Muscle layer of duodenum (tissue), 2 donors: ENCODE measurements around the gene EEA1.
"Not testable (repeated sequence)": the region's sequence is repeated elsewhere in the genome, so short reads cannot be mapped to it uniquely, and the experiment has no call there.

Source experiments
- H3K27ac ChIP-seq: one replicate; pipeline ENCODE4 v1.7.0; 2013; ENCODE audit warnings: mild to moderate bottlenecking, low read length
- H3K27me3 ChIP-seq: one replicate; pipeline ENCODE4 v1.7.0; 2013; ENCODE audit warnings: low read depth, mild to moderate bottlenecking, control low read depth, low read length
- H3K36me3 ChIP-seq, 2 donors: one replicate each; pipeline ENCODE4 v1.7.0; 2013; ENCODE audit warnings: low read length in 2 of 2, control low read depth in 1 of 2, mild to moderate bottlenecking in 1 of 2; ENCODE audit not compliant: insufficient read depth in 2 of 2, control insufficient read depth in 1 of 2
- H3K4me1 ChIP-seq, 2 donors: one replicate each; pipeline ENCODE4 v1.7.0; 2013; ENCODE audit warnings: low read length in 2 of 2, mild to moderate bottlenecking in 2 of 2, control low read depth in 1 of 2, moderate library complexity in 1 of 2; ENCODE audit not compliant: insufficient read depth in 2 of 2, control insufficient read depth in 1 of 2
- H3K4me3 ChIP-seq, 2 donors: one replicate each; pipeline ENCODE4 v1.7.0; 2013; ENCODE audit warnings: low read length in 2 of 2, low read depth in 1 of 2, mild to moderate bottlenecking in 1 of 2
- H3K9me3 ChIP-seq, 2 donors: one replicate each; pipeline ENCODE4 v1.7.0; 2013; ENCODE audit warnings: low read length in 2 of 2, control low read depth in 1 of 2, mild to moderate bottlenecking in 1 of 2; ENCODE audit not compliant: control insufficient read depth in 1 of 2
- donor health status: healthy.

The EEA1 gene

DNA sequence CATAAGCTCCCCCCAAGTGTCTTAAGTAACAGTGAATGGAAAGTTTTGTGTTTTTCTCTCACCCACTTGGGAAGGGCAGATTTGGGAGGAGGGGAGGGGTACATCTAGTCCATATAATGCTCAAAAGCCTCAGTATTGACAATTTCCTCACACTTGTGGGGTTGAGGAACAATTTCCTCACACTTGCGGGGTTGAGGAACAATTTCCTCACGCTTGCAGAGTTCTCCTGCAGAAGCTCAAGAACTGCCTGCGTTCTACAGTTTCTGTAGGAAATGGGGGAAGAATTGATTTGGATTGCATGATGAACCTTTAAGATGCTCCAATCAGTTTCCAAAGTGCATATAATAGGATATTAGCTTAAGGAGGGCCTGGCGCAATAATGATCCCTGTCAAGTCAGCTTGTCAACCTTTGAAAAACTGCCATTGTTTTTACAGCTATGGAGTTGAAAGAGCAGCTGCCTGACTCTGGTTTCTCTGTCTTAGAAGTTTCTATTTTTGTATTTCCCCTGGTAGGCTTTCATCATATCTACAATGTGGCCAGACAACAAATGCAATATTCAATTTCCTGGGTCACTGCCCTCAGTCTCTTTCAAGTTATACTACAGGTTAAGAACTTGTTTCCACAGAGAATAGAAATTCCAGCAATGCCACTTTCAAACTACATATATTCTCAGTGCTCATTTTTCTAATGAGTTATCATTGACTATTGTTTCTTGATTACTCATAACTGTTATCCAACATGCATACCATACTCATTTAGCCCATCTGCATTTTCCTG, 159.8 kb downstream of the EEA1 start:
- Histone ChIP-seq H3K27ac (no peak overlapping the region), H3K27me3 (no peaks in the 10 kb centered on the region), H3K4me1 (peaks cover 0 to 7% of the 10 kb centered on the region in 2 donors), H3K4me3 (no peak overlapping the region), H3K9me3 (no peaks in the 10 kb centered on the region), H3K36me3 (no peaks in the 10 kb centered on the region)

DNA sequence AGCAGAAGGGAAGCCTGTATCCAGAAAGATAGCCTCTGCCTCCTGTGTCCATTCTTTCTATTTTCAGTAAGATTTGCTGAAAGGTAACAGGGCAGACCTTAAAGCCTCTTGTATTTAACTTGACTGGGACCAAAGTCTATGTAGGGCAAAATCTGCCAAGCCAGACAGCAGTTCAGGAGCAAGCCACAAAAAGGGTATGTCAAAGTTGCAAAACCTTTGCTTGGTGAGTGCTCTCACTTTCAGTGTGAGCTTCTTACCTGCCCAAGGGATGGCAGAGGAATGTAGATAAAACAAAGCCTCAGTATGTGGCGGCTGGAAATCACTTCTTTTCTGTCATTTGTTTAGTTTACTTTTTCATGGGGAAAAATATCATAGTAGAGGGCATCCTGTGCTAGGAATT, 163.2 kb downstream of the EEA1 start:
- no peak overlapping the region for H3K4me3 ChIP-seq
- no peaks in the 10 kb centered on the region for H3K27me3 ChIP-seq
- H3K9me3 ChIP-seq = no peaks in the 10 kb centered on the region

DNA sequence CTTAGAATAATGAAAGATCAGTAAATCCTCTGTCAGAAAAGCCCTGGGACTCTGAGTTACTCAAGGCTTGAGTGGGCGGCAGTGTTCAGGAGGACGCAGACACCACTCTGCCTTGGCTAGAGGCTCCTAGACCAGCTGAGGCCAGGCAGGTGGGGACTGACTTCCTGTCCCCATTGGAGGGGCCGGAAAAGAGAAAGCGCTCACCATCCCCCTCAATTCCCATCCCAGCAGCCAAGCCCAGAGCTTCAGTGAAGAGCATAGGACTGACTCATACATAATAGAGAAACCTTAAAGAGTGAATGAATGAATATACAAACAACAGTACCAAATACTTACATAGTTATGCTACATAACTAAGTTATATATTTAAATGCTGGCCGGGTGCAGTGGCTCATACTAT, 164.3 kb downstream of the EEA1 start:
- no peaks in the 10 kb centered on the region for H3K36me3 ChIP-seq
- no peak overlapping the region for H3K4me3 ChIP-seq
- no peak overlapping the region for H3K27ac ChIP-seq
- no peaks in the 10 kb centered on the region for H3K27me3 ChIP-seq
- H3K4me1 ChIP-seq = peaks cover 0 to 7% of the 10 kb centered on the region in 2 donors
- H3K9me3 ChIP-seq = no peaks in the 10 kb centered on the region

More for the DNA sequence above, 163.2 kb downstream of the EEA1 start:
- peaks cover 0 to 7% of the 10 kb centered on the region in 2 donors for H3K4me1 ChIP-seq
- H3K36me3 ChIP-seq = no peaks in the 10 kb centered on the region
- H3K27ac ChIP-seq = no peak overlapping the region

DNA sequence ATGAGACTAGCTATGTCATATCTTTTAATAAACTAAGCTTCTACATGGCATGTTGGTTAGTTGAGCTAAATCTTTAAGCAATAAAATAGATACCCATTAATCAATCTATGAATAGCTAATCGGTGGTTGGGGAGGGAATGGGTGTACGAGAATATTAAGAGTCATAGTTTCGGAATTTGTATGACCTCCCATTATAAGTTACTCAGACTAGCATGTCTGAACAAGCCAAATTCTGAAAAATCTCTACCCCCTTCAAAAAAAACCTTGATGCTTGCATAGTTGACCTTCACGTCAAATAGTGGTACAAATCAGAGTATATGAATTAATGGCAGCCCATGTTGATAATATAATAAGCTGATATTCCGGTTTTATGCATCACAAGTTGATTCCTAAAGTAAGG, 166.3 kb downstream of the EEA1 start:
- H3K27me3 ChIP-seq = no peaks in the 10 kb centered on the region

DNA sequence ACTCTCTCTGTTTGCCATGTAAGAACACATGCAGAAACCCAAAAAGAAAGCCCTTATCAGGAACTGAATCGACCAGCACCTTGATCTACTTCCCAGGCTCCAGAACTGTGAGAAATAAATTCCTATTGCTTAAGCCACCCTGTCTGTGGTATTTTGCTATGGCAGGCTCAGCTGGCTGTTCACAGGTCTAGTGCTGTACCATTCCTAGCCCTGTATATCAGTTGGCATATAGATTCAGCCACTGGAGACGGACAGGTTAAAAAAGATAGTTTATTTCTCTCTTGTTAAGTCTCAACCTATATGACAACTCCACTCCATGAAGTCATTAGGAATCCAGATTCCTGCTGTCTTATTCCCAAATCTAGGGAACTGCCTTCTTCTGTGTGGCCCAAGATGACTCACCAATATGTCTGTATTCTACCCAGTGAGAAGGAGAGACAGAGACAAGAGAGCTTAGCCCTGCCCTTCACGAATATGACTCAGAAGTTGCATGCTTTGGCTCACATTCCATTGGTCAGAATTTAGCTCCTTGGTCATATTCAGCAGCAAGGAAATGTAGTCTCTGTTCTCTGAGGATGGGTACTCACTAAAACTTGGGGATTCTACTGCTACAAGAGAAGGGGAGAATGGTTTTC, 169.3 kb downstream of the EEA1 start:
- Histone ChIP-seq H3K4me1 (no peaks in the 10 kb centered on the region), H3K36me3 (no peaks in the 10 kb centered on the region), H3K4me3 (no peak overlapping the region), H3K9me3 (no peaks in the 10 kb centered on the region), H3K27ac (no peak overlapping the region), H3K27me3 (no peaks in the 10 kb centered on the region)

More for the DNA sequence above, 166.3 kb downstream of the EEA1 start:
- Histone ChIP-seq H3K4me1 (no peaks in the 10 kb centered on the region), H3K4me3 (no peak overlapping the region), H3K36me3 (no peaks in the 10 kb centered on the region), H3K9me3 (no peaks in the 10 kb centered on the region), H3K27ac (no peak overlapping the region)

DNA sequence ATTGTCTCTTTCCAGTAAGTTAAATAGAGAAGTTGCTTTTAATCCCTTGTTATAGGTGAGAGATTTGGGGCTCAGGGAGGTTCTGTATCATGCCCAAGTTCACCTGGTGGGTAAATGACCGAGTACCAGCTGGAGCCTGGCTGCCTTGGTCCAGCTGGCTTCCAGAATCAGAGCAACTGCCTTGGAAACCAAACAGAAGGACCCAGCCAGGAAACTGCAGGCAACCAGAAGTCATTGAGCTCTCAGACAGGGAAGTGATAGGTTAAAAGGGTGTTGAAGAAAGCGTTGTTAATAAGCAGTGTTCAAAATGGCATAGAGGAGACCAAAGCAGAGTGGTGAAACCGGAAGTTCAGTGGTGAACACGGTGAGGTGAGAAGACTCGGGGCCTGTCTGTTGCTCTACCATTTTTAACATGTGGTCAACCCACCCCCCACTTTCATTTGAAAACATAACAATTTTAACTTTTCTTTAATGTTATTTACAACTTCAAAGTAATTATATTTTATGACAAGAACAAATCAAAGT, 171.4 kb downstream of the EEA1 start:
- no peaks in the 10 kb centered on the region for H3K4me1 ChIP-seq
- H3K36me3 ChIP-seq = no peaks in the 10 kb centered on the region
- no peaks in the 10 kb centered on the region for H3K27me3 ChIP-seq
- H3K9me3 ChIP-seq = no peaks in the 10 kb centered on the region
- H3K4me3 ChIP-seq = no peak overlapping the region
- no peak overlapping the region for H3K27ac ChIP-seq

DNA sequence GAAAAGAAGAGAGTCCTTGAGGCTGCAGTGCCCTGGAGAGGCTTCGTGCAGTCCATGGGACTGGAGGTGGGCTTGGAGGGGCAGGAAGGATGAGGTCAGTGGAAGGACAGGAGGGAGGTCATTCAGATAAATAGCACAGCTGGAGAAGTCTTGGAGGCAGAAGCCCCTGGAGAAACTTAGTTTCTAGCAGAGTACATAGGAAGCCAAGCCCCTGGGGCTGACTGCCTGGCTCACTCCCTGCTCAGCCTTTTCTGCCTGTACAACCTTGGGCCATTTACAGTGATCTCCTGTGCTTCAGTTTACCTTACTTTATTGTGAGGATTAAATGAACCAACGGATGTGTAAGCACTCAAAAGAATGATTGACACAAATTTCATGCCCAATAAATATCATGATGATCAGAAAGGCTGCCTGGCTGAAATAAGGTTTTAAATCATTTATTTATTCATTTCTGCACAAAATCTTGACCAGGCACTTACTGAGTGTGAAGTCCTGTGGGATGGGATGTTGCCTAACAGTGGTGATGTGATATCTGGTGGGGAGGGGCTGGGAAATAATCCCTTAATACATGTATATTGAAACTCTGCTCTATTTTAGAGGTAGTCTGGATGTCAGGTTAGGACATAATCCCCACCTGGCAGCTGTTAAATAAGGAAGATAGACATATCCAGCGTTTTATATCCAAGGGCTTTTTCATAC, 172.0 kb downstream of the EEA1 start:
- Histone ChIP-seq H3K4me3 (no peak overlapping the region), H3K4me1 (no peaks in the 10 kb centered on the region), H3K27ac (no peak overlapping the region), H3K27me3 (no peaks in the 10 kb centered on the region), H3K36me3 (no peaks in the 10 kb centered on the region), H3K9me3 (no peaks in the 10 kb centered on the region)

DNA sequence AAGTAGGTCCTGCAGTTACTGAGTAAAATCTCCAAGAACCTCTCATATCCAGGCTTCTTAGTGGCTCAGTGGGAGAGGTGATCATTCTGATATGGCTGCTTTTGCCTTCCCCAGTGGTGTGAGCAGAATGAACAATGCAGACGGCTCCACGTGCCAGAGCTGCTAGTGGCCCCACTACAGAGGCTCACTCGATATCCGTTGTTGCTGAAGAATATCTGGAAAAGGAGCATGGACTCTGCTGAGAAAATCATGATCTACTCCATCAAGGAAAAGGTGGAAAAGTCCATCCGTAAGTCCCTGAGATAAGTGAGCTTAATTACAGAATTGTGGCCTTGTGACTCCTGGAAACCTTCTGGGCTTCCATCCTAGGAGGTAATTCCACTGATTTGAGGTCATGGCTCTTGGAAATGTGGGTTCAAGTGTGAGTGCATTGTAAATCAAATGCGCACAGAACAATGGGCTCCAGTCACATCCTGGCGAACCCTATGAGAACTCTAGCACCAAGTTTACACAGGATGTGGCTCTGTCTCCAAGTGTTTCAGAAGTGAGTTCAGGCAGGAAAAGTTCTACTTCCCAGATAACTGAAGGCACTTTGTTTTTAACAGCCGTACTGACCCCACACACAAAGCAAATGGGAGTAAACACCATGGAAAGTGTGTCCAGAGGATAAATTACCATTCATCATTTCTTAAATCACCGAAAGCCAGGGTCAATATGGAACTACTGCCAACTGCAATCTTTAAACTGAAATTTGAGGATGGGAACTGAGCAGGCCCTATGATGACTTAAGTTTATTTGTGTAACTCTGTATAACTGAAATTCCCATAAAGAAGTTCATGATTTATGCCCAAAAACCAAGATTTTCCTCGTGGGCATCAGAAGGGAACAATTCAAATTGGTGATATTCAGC, 174.9 kb downstream of the EEA1 start:
- Histone ChIP-seq H3K4me3 (no peak overlapping the region), H3K27ac (no peak overlapping the region), H3K9me3 (no peaks in the 10 kb centered on the region), H3K36me3 (no peaks in the 10 kb centered on the region), H3K27me3 (no peaks in the 10 kb centered on the region), H3K4me1 (no peaks in the 10 kb centered on the region)

DNA sequence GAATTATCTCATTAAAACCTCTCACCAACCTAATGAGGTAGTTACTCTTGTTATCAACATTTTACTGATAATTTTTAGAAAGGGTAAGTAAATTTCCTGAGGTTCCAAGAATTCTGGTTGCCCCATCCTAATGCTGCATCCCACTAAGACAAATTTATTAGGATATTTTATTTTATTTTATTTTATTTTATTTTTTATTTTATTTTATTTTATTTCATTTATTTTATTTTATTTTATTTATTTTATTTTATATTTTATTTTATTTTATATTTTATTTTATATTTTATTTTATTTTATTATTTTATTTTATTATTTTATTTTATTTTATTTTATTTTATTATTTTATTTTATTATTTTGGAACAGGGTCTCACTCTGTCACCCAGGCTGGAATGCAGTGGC, 179.4 kb downstream of the EEA1 start:
- H3K9me3 ChIP-seq, H3K27me3 ChIP-seq, H3K27ac ChIP-seq, H3K4me3 ChIP-seq, H3K4me1 ChIP-seq, H3K36me3 ChIP-seq: not testable (repeated sequence)

DNA sequence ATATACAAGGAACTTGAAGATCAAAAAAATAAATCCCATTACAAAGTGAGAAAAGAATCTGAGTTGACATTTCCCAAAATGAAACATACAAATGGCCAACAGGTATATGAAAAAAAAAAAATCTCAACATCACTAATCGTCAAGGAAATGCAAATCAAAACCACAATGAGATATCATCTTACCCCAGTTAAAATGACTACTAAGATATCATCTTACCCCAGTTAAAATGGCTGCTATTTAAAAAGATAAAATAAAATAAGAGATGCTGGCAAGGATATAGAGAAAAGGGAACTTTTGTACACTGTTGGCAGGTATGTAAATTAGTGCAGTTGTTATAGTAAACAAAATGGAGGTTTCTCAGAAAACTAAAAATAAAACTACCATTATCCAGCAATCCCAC, 181.9 kb downstream of the EEA1 start:
- Histone ChIP-seq H3K27ac (no peak overlapping the region), H3K9me3 (no peaks in the 10 kb centered on the region), H3K36me3 (no peaks in the 10 kb centered on the region), H3K27me3 (no peaks in the 10 kb centered on the region), H3K4me1 (no peaks in the 10 kb centered on the region), H3K4me3 (no peak overlapping the region)
